SK-N-SH (cell line): Measurements from ENCODE around the gene RAB6A. TPM values are rescaled to one million over a fixed set of nuclear protein-coding genes. Genes with fewer than 3 reads are reported as not detected.

Experiments used
- CTCF ChIA-PET: fragments of 300-600, 350-600 bp; formaldehyde crosslinking; extraction: SDS; loops from one replicate; lab custom pipeline; 2021; lab: Yijun Ruan, JAX
- POLR2A ChIA-PET: fragments of 350-600 bp; sonication (Branson Sonifier 250); formaldehyde crosslinking; extraction: SDS; loops from one replicate; lab custom pipeline; 2020; ENCODE audit warnings: antibody characterized with exemption, inconsistent platforms; lab: Yijun Ruan, JAX
- DNase-seq: peaks from one replicate; pipeline ENCODE4 v3.0.0; 2012
- H2AFZ ChIP-seq: fragments of 200-600 bp; sonication (generic); 2 replicates; pipeline ENCODE4 v1.8.1; 2016; ENCODE audit warnings: antibody characterized with exemption, mild to moderate bottlenecking, low read depth
- H3F3A ChIP-seq: fragments of 200-600 bp; sonication (generic); replicated peaks from 2 replicates; pipeline ENCODE3; 2016; ENCODE audit warnings: antibody characterized with exemption, mild to moderate bottlenecking; ENCODE audit not compliant: insufficient read depth
- H3K27ac ChIP-seq, 2 experiments: fragments of 200-500 bp in 1 of 2; fragments of 200-600 bp in 1 of 2; sonication (Bioruptor generic) in 1 of 2; sonication (generic), shearing (Covaris generic) in 1 of 2; 2 replicates each; pipeline versions ENCODE4 v1.5.1 to v1.6.1; 2014 to 2016; ENCODE audit warnings: low read depth in 2 of 2, inconsistent platforms in 1 of 2, low read length in 1 of 2, mild to moderate bottlenecking in 1 of 2, mixed read lengths in 1 of 2
- H3K27me3 ChIP-seq: fragments of 200-600 bp; sonication (generic), shearing (Covaris generic); 2 replicates; pipeline ENCODE4 v1.6.1; 2016; ENCODE audit warnings: mixed run types; ENCODE audit not compliant: insufficient read depth
- H3K36me3 ChIP-seq, 2 experiments: fragments of 200-500 bp in 1 of 2; fragments of 200-600 bp in 1 of 2; sonication (Bioruptor generic) in 1 of 2; sonication (generic) in 1 of 2; replicated peaks in 1 of 2; 2 replicates each; pipeline versions ENCODE3 to v1.5.1; 2014 to 2016; ENCODE audit warnings: low read length in 1 of 2, mild to moderate bottlenecking in 1 of 2; ENCODE audit not compliant: insufficient read depth in 2 of 2, control insufficient read depth in 1 of 2
- H3K4me1 ChIP-seq, 2 experiments: fragments of 200-500 bp in 1 of 2; fragments of 200-600 bp in 1 of 2; sonication (Bioruptor generic) in 1 of 2; sonication (generic), shearing (Covaris generic) in 1 of 2; 2 replicates each; pipeline versions ENCODE4 v1.5.1 to v1.6.1; 2014 to 2016; ENCODE audit warnings: low read depth in 1 of 2, low read length in 1 of 2, mixed run types in 1 of 2; ENCODE audit not compliant: insufficient read depth in 2 of 2, control insufficient read depth in 1 of 2
- H3K4me2 ChIP-seq: fragments of 200-600 bp; sonication (generic), shearing (Covaris generic); 2 replicates; pipeline ENCODE4 v1.6.1; 2017; ENCODE audit warnings: mixed run types
- H3K4me3 ChIP-seq, 2 experiments: fragments of 200-500 bp in 1 of 2; fragments of 200-600 bp in 1 of 2; sonication (Bioruptor generic) in 1 of 2; sonication (generic), shearing (Covaris generic) in 1 of 2; 2 replicates each; pipeline versions ENCODE4 v1.5.1 to v1.8.1; 2014 to 2016; ENCODE audit warnings: low read depth in 2 of 2, inconsistent platforms in 1 of 2, low read length in 1 of 2, mild to moderate bottlenecking in 1 of 2, mixed read lengths in 1 of 2, moderate library complexity in 1 of 2
- H3K79me2 ChIP-seq: fragments of 200-600 bp; sonication (generic); 2 replicates; pipeline ENCODE4 v1.8.1; 2017; ENCODE audit warnings: mild to moderate bottlenecking; ENCODE audit not compliant: insufficient read depth
- H3K9ac ChIP-seq: fragments of 200-600 bp; sonication (generic); 2 replicates; pipeline ENCODE4 v1.6.1; 2017; ENCODE audit warnings: mixed run types
- H3K9me2 ChIP-seq: fragments of 200-600 bp; sonication (generic); 2 replicates; pipeline ENCODE4 v1.6.1; 2017; ENCODE audit warnings: mixed run types
- H3K9me3 ChIP-seq: fragments of 200-600 bp; sonication (generic); 2 replicates; pipeline ENCODE4 v1.6.1; 2017; ENCODE audit warnings: mixed run types, mild to moderate bottlenecking, moderate library complexity
- H4K20me1 ChIP-seq: fragments of 200-600 bp; sonication (generic); 2 replicates; pipeline ENCODE4 v1.6.1; 2017; ENCODE audit warnings: mild to moderate bottlenecking, mixed run types; ENCODE audit not compliant: insufficient read depth
- CHD2 ChIP-seq: fragments of 150-350 bp; IDR thresholded peaks from 2 replicates; pipeline ENCODE4 v1.6.1; 2018; ENCODE audit warnings: low read length; ENCODE audit not compliant: partially characterized antibody
- ELF1 ChIP-seq: IDR thresholded peaks from 2 replicates; pipeline ENCODE4 v1.4.0; 2012
- EP300 ChIP-seq, 2 experiments: IDR thresholded peaks; 2 replicates each; pipeline versions ENCODE4 v1.4.0 to v1.6.1; 2012; ENCODE audit warnings: borderline replicate concordance in 1 of 2, low read depth in 1 of 2, low read length in 1 of 2
- FOXJ3 ChIP-seq: sonication (generic); formaldehyde crosslinking; IDR thresholded peaks from 2 replicates; pipeline ENCODE4 v1.5.1; 2020; ENCODE audit warnings: mild to moderate bottlenecking, missing genetic modification reagents
- FOXM1 ChIP-seq: IDR thresholded peaks from 2 replicates; pipeline ENCODE4 v1.4.0; 2012; ENCODE audit warnings: low read depth, mild to moderate bottlenecking
- GABPA ChIP-seq: IDR thresholded peaks from 2 replicates; pipeline ENCODE4 v1.4.0; 2012; ENCODE audit warnings: low read depth, mild to moderate bottlenecking
- GATA2 ChIP-seq: sonication (generic); formaldehyde crosslinking; IDR thresholded peaks from 2 replicates; pipeline ENCODE4 v1.5.0; 2020; ENCODE audit warnings: mild to moderate bottlenecking, missing genetic modification reagents
- JUND ChIP-seq: IDR thresholded peaks from 2 replicates; pipeline ENCODE4 v1.4.0; 2012
- MEF2A ChIP-seq: IDR thresholded peaks from 2 replicates; pipeline ENCODE4 v1.4.0; 2012; ENCODE audit warnings: low read depth, borderline replicate concordance
- MXI1 ChIP-seq: IDR thresholded peaks from 2 replicates; pipeline ENCODE4 v1.6.1; 2012; ENCODE audit warnings: mild to moderate bottlenecking, low read depth, low read length, improper control_type of control experiment
- POLR2AphosphoS5 ChIP-seq: IDR thresholded peaks from 2 replicates; pipeline ENCODE4 v1.6.1; 2012; ENCODE audit warnings: low read depth, low read length
- RAD21 ChIP-seq: IDR thresholded peaks from 2 replicates; pipeline ENCODE4 v1.6.1; 2012; ENCODE audit warnings: mild to moderate bottlenecking, low read length
- RCOR1 ChIP-seq: fragments of 150-350 bp; IDR thresholded peaks from 2 replicates; pipeline ENCODE4 v1.6.1; 2017; ENCODE audit warnings: antibody characterized with exemption, low read length
- TAF1 ChIP-seq: IDR thresholded peaks from 2 replicates; pipeline ENCODE4 v1.6.1; 2012; ENCODE audit warnings: low read depth, mild to moderate bottlenecking, low read length, moderate library complexity, borderline replicate concordance
- TCF12 ChIP-seq: IDR thresholded peaks from 2 replicates; pipeline ENCODE4 v1.4.0; 2012
- TEAD4 ChIP-seq: IDR thresholded peaks from 2 replicates; pipeline ENCODE4 v1.4.0; 2012; ENCODE audit warnings: mild to moderate bottlenecking, borderline replicate concordance; ENCODE audit not compliant: insufficient read depth
- YY1 ChIP-seq: IDR thresholded peaks from 2 replicates; pipeline ENCODE4 v1.4.0; 2012; ENCODE audit warnings: low read depth, mild to moderate bottlenecking
- WGBS: methylation state at CpG from one replicate; pipeline ENCODE4 v1.1.6; 2017; ENCODE audit warnings: low lambda C conversion rate; 5-methylcytosine and 5-hydroxymethylcytosine counted together
- polyA plus RNA-seq, 3 experiments: library from polyadenylated mRNA; depleted of rRNA; stranded (reverse); fragments of >200 nt; gene quantifications; 2 replicates each; pipeline ENCODE4 v1.2.3, GENCODE V29; 2012
- TF ChIP-seq, protein P1 (sequence below): fragments of 150-350 bp; IDR thresholded peaks from 2 replicates; pipeline ENCODE4 v1.6.1; 2016; ENCODE audit warnings: mild to moderate bottlenecking, low read depth, low read length
- TF ChIP-seq, protein P2 (sequence below): IDR thresholded peaks from 2 replicates; pipeline ENCODE4 v1.6.1; 2012; ENCODE audit warnings: mild to moderate bottlenecking, low read depth, low read length, moderate library complexity
- TF ChIP-seq, protein P3 (sequence below): IDR thresholded peaks from 2 replicates; pipeline ENCODE4; 2012
- TF ChIP-seq, protein P4 (sequence below): IDR thresholded peaks from 2 replicates; pipeline ENCODE4 v1.4.0; 2012; ENCODE audit warnings: low read depth, borderline replicate concordance
- TF ChIP-seq, protein P5 (sequence below): IDR thresholded peaks from 2 replicates; pipeline ENCODE4 v1.4.0; 2012; ENCODE audit warnings: low read depth, borderline replicate concordance
- TF ChIP-seq, protein P6 (sequence below): fragments of 150-350 bp; IDR thresholded peaks from 2 replicates; pipeline ENCODE4 v1.6.1; 2017; ENCODE audit warnings: antibody characterized with exemption, low read length, low read depth, borderline replicate concordance

Gene RAB6A
- polyA plus RNA-seq, 1 of the 3 experiments (the other 2 are of a cell fraction) = 39.1 TPM

DNA sequence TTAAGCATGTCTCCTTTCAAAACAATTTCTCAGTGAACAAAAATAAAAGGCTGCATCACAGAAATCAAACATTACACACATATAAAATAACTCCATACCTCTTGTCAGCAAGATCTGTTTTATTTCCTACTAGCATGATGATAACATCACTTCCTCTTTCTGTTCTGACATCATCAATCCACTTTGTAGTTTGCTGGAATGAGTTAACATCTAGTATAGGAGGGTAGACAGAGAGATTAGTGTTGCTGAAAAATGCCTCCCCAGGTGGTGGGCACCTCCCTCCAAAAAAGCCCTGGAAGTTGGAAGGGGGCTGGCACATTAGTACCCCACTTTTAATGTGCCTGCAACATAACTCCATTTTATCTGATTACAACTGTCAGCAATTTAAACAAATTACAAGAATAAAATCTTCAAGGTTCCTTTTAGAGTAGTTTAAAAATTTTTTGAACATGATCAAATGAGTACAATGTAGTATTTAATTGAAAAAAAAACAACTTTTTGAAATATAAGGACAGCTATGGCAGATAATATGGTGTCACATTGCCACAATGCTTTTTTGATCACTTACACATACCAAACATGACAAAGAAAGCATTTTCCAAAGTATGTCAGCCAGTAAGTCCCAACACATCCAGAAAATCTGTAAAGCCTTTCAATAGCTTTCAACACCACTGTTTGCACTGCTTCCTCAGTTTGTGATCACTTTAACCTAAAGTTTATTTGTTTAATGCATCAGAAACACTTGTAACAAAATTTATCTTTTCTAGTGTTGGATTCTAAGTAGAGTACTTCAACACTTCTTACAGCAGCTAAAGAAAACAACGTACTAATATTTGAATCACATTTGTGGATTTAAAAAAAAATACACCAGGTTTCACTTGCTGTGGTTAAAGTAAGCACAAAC, 44.5 kb downstream of the RAB6A start:
- ChIA-PET CTCF (interaction anchor here (0.7 to 0.8 kb wide), 2 partner anchors 13 to 667 kb away, joined by 3 to 5 read pairs; no protein-coding TSS in a partner anchor), POLR2A (no interaction called here)
- H3K9me3 ChIP-seq = no peaks in the 10 kb centered on the region
- H2AFZ ChIP-seq = no peak overlapping the region
- H3K9me2 ChIP-seq = no peaks in the 10 kb centered on the region
- H3F3A ChIP-seq = peaks cover 25% of the 10 kb centered on the region
- no peak overlapping the region for H3K9ac ChIP-seq
- peaks cover 23% of the 10 kb centered on the region; the same call in 1 of the 2 replicates for H4K20me1 ChIP-seq
- H3K4me3 ChIP-seq = no peak overlapping the region
- peaks cover 8 to 70% of the 10 kb centered on the region in 2 experiments for H3K36me3 ChIP-seq
- H3K79me2 ChIP-seq = peaks cover 61% of the 10 kb centered on the region
- H3K4me1 ChIP-seq = peaks cover 5 to 23% of the 10 kb centered on the region in 2 experiments; a peak in 3 of 4 replicates
- 80% methylated on average over 1 of the region's 1 CpG for WGBS
- peak; percentile 21 for DNase-seq
- no peak for TF ChIP-seq FOXM1
- TF ChIP-seq TCF12 = peak; percentile 52; the same call in 1 of the 2 replicates
- no peak for TF ChIP-seq CHD2
- TF ChIP-seq, protein P1, sequence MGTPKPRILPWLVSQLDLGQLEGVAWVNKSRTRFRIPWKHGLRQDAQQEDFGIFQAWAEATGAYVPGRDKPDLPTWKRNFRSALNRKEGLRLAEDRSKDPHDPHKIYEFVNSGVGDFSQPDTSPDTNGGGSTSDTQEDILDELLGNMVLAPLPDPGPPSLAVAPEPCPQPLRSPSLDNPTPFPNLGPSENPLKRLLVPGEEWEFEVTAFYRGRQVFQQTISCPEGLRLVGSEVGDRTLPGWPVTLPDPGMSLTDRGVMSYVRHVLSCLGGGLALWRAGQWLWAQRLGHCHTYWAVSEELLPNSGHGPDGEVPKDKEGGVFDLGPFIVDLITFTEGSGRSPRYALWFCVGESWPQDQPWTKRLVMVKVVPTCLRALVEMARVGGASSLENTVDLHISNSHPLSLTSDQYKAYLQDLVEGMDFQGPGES = no peak
- TF ChIP-seq GATA2 (CRISPR knock-in tag) = no peak
- TF ChIP-seq YY1 = no peak
- no peak for TF ChIP-seq FOXJ3 (CRISPR knock-in tag)
- TF ChIP-seq RAD21 = no peak
- no peak for TF ChIP-seq TAF1
- TF ChIP-seq, protein P2, sequence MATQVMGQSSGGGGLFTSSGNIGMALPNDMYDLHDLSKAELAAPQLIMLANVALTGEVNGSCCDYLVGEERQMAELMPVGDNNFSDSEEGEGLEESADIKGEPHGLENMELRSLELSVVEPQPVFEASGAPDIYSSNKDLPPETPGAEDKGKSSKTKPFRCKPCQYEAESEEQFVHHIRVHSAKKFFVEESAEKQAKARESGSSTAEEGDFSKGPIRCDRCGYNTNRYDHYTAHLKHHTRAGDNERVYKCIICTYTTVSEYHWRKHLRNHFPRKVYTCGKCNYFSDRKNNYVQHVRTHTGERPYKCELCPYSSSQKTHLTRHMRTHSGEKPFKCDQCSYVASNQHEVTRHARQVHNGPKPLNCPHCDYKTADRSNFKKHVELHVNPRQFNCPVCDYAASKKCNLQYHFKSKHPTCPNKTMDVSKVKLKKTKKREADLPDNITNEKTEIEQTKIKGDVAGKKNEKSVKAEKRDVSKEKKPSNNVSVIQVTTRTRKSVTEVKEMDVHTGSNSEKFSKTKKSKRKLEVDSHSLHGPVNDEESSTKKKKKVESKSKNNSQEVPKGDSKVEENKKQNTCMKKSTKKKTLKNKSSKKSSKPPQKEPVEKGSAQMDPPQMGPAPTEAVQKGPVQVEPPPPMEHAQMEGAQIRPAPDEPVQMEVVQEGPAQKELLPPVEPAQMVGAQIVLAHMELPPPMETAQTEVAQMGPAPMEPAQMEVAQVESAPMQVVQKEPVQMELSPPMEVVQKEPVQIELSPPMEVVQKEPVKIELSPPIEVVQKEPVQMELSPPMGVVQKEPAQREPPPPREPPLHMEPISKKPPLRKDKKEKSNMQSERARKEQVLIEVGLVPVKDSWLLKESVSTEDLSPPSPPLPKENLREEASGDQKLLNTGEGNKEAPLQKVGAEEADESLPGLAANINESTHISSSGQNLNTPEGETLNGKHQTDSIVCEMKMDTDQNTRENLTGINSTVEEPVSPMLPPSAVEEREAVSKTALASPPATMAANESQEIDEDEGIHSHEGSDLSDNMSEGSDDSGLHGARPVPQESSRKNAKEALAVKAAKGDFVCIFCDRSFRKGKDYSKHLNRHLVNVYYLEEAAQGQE = no peak
- TF ChIP-seq, protein P3, sequence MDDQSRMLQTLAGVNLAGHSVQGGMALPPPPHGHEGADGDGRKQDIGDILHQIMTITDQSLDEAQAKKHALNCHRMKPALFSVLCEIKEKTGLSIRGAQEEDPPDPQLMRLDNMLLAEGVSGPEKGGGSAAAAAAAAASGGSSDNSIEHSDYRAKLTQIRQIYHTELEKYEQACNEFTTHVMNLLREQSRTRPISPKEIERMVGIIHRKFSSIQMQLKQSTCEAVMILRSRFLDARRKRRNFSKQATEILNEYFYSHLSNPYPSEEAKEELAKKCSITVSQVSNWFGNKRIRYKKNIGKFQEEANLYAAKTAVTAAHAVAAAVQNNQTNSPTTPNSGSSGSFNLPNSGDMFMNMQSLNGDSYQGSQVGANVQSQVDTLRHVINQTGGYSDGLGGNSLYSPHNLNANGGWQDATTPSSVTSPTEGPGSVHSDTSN = peak; percentile 21; the same call in 1 of the 2 replicates
- TF ChIP-seq RCOR1 = no peak
- no peak for TF ChIP-seq POLR2AphosphoS5
- TF ChIP-seq EP300 (IDR thresholded peaks at IDR 0.05; ENCODE audit: borderline replicate concordance in 1 of 2, low read depth in 1 of 2, low read length in 1 of 2) = no peak
- TF ChIP-seq, protein P4, sequence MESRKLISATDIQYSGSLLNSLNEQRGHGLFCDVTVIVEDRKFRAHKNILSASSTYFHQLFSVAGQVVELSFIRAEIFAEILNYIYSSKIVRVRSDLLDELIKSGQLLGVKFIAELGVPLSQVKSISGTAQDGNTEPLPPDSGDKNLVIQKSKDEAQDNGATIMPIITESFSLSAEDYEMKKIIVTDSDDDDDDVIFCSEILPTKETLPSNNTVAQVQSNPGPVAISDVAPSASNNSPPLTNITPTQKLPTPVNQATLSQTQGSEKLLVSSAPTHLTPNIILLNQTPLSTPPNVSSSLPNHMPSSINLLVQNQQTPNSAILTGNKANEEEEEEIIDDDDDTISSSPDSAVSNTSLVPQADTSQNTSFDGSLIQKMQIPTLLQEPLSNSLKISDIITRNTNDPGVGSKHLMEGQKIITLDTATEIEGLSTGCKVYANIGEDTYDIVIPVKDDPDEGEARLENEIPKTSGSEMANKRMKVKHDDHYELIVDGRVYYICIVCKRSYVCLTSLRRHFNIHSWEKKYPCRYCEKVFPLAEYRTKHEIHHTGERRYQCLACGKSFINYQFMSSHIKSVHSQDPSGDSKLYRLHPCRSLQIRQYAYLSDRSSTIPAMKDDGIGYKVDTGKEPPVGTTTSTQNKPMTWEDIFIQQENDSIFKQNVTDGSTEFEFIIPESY = no peak
- no peak for TF ChIP-seq MXI1
- no peak for TF ChIP-seq MEF2A
- TF ChIP-seq, protein P5, sequence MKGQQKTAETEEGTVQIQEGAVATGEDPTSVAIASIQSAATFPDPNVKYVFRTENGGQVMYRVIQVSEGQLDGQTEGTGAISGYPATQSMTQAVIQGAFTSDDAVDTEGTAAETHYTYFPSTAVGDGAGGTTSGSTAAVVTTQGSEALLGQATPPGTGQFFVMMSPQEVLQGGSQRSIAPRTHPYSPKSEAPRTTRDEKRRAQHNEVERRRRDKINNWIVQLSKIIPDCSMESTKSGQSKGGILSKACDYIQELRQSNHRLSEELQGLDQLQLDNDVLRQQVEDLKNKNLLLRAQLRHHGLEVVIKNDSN = no peak
- TF ChIP-seq JUND = no peak
- TF ChIP-seq, protein P6, sequence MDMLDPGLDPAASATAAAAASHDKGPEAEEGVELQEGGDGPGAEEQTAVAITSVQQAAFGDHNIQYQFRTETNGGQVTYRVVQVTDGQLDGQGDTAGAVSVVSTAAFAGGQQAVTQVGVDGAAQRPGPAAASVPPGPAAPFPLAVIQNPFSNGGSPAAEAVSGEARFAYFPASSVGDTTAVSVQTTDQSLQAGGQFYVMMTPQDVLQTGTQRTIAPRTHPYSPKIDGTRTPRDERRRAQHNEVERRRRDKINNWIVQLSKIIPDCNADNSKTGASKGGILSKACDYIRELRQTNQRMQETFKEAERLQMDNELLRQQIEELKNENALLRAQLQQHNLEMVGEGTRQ = no peak
- no peak for TF ChIP-seq TEAD4
- no peak for TF ChIP-seq ELF1
- peak; percentile 40; the same call in 1 of the 2 replicates for TF ChIP-seq GABPA
- TF ChIP-seq, all 33 proteins: peak for 3
- peak overlapping the region; percentile 31; the same call in 1 of the 2 replicates for H3K4me2 ChIP-seq
- H3K27me3 ChIP-seq = no peaks in the 10 kb centered on the region
- H3K27ac ChIP-seq = peak overlapping the region; percentile 13 to 47; a peak in 3 of 4 replicates
